Measurements from ENCODE around the gene NR1D2.

DNA sequence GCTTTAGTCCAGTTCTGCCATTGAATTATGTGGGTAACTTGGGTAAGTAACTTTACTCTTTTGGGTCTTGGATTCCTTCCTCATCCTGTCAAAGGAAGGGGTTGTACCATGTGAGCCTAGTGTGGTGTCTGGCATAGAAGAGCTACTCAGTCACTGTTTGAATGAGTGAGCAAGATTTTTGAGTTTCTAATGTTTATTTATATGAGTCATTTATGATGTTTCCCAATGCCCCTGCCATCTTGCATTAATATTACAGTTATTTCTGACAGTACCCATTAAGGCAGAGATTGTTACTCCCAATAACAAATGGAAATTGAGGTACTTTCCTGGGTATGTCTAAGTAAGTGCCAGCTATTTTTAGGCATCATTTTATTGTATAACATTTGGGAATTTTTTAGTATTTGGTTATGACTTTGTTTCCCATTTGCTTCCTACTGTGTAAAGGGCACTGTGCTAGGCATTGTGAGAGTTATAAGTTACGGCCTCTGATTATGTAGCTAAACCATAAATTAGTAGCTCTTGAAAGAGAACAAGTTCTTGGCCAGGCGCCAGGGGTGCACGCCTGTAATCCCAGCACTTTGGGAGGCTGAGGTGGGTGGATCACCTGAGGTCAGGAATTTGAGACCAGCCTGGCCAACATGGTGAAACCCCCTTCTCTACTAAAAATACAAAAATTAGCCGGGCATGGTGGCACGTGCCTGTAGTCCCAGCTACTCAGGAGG, 23.5 kb downstream of the NR1D2 start:
- TF ChIP-seq, protein P1, sequence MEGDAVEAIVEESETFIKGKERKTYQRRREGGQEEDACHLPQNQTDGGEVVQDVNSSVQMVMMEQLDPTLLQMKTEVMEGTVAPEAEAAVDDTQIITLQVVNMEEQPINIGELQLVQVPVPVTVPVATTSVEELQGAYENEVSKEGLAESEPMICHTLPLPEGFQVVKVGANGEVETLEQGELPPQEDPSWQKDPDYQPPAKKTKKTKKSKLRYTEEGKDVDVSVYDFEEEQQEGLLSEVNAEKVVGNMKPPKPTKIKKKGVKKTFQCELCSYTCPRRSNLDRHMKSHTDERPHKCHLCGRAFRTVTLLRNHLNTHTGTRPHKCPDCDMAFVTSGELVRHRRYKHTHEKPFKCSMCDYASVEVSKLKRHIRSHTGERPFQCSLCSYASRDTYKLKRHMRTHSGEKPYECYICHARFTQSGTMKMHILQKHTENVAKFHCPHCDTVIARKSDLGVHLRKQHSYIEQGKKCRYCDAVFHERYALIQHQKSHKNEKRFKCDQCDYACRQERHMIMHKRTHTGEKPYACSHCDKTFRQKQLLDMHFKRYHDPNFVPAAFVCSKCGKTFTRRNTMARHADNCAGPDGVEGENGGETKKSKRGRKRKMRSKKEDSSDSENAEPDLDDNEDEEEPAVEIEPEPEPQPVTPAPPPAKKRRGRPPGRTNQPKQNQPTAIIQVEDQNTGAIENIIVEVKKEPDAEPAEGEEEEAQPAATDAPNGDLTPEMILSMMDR (IDR thresholded peaks at IDR 0.05), result no peak
- TF ChIP-seq POLR2A (IDR thresholded peaks at IDR 0.05) (no peak), POLR2AphosphoS5 (IDR thresholded peaks at IDR 0.05; ENCODE audit: insufficient read depth in 1 of 2, low read depth in 1 of 2) (no peak)

Measured in vagina (tissue), 2 donors.